B cell (primary cell): ENCODE measurements around the gene MYL12A. TPM values are rescaled to one million over a fixed set of nuclear protein-coding genes. Genes with fewer than 3 reads are reported as not detected.
A peak's percentile ranks its signal among the peaks of the same experiment; 100 is the strongest.

Experiments used
- ATAC-seq: fragments of 200-7000 bp; cut with Tn5 transposase; one replicate; pipeline ENCODE4 v1.10.0; 2021; ENCODE audit warnings: low read depth, mild to moderate bottlenecking, moderate number of reproducible peaks, moderate library complexity
- CTCF ChIA-PET: fragments of 350-600 bp; sonication (Branson Sonifier 250); formaldehyde crosslinking; loops from one replicate; lab custom pipeline; 2021; ENCODE audit warnings: antibody characterized with exemption, inconsistent platforms; lab: Charles Lee
- POLR2A ChIA-PET: fragments of 350-600 bp; sonication (Branson Sonifier 250); formaldehyde crosslinking; loops from one replicate; lab custom pipeline; 2021; ENCODE audit warnings: antibody characterized with exemption; lab: Charles Lee
- DNase-seq: peaks from one replicate; pipeline ENCODE4 v3.0.0; 2013
- H2AFZ ChIP-seq: 2 replicates; pipeline ENCODE4 v1.6.1; 2012; ENCODE audit warnings: mild to moderate bottlenecking, low read depth, low read length; ENCODE audit not compliant: insufficient read depth, poor library complexity, severe bottlenecking
- H3K27ac ChIP-seq, 2 donors: 1 replicate in 1 of 2; 2 replicates in 1 of 2; pipeline ENCODE4 v1.5.1; 2012 to 2013; ENCODE audit warnings: low read length in 2 of 2, mild to moderate bottlenecking in 2 of 2, moderate library complexity in 1 of 2
- H3K27me3 ChIP-seq, 4 experiments: fragments of 200-600 bp in 1 of 4; sonication (generic) in 1 of 4; replicated peaks in 1 of 4; 1 replicate in 2 of 4; 2 replicates in 2 of 4; pipeline versions ENCODE4 v1.6.1 to v1.7.0; 2013 to 2016; ENCODE audit warnings: low read length in 3 of 4, mild to moderate bottlenecking in 2 of 4, mixed read lengths in 1 of 4, moderate library complexity in 1 of 4; ENCODE audit not compliant: insufficient read depth in 4 of 4, control insufficient read depth in 3 of 4; ENCODE audit errors: control extremely low read depth in 1 of 4
- H3K36me3 ChIP-seq, 2 experiments: replicated peaks in 1 of 2; 1 replicate in 1 of 2; 2 replicates in 1 of 2; pipeline versions ENCODE4 v1.6.1 to v1.7.1; 2013; ENCODE audit warnings: low read length in 1 of 2; ENCODE audit not compliant: insufficient read depth in 2 of 2, control insufficient read depth in 1 of 2; ENCODE audit errors: control extremely low read depth in 1 of 2, extremely low read depth in 1 of 2
- H3K4me1 ChIP-seq, 2 donors: fragments of 200-600 bp in 1 of 2; sonication (generic) in 1 of 2; 1 replicate in 1 of 2; 2 replicates in 1 of 2; pipeline versions ENCODE4 v1.5.1 to v1.6.1; 2013 to 2017; ENCODE audit warnings: low read length in 2 of 2; ENCODE audit not compliant: control insufficient read depth in 2 of 2, insufficient read depth in 2 of 2
- H3K4me2 ChIP-seq: replicated peaks from 2 replicates; pipeline ENCODE3; 2012; ENCODE audit warnings: mild to moderate bottlenecking, low read depth, low read length; ENCODE audit not compliant: poor library complexity, severe bottlenecking
- H3K4me3 ChIP-seq, 5 experiments: fragments of 200-600 bp in 1 of 5; sonication (generic) in 1 of 5; 1 replicate in 3 of 5; 2 replicates in 2 of 5; pipeline versions ENCODE4 v1.5.1 to v1.7.0; 2011 to 2016; ENCODE audit warnings: low read length in 4 of 5, mild to moderate bottlenecking in 4 of 5, low read depth in 2 of 5, control low read depth in 1 of 5, moderate library complexity in 1 of 5; ENCODE audit not compliant: insufficient read depth in 1 of 5; ENCODE audit errors: control extremely low read depth in 1 of 5, extremely low read depth in 1 of 5
- H3K79me2 ChIP-seq: fragments of 200-600 bp; sonication (generic); one replicate; pipeline ENCODE4 v1.6.0; 2016; ENCODE audit warnings: low read length; ENCODE audit not compliant: control insufficient read depth, insufficient read depth
- H3K9ac ChIP-seq: fragments of 200-600 bp; sonication (generic); 2 replicates; pipeline ENCODE4 v1.6.1; 2017; ENCODE audit warnings: mild to moderate bottlenecking, low read length, moderate library complexity
- H3K9me3 ChIP-seq, 3 donors: one replicate each; pipeline versions ENCODE4 v1.6.1 to v1.7.1; 2013; ENCODE audit warnings: low read length in 2 of 3; ENCODE audit not compliant: control insufficient read depth in 2 of 3, insufficient read depth in 1 of 3; ENCODE audit errors: control extremely low read depth in 1 of 3
- H4K20me1 ChIP-seq: 2 replicates; pipeline ENCODE4 v1.6.0; 2012; ENCODE audit warnings: mild to moderate bottlenecking, low read length; ENCODE audit not compliant: insufficient read depth, control insufficient read depth, poor library complexity, severe bottlenecking
- H3K27ac Mint-ChIP-seq: one replicate; pipeline ENCODE4 v1.8.0; 2021; ENCODE audit warnings: mixed read lengths
- H3K27me3 Mint-ChIP-seq: one replicate; pipeline ENCODE4 v1.8.0; 2021; ENCODE audit warnings: mixed read lengths
- H3K4me1 Mint-ChIP-seq: one replicate; pipeline ENCODE4 v1.8.0; 2021; ENCODE audit warnings: mixed read lengths
- H3K4me3 Mint-ChIP-seq: one replicate; pipeline ENCODE4 v1.8.0; 2021; ENCODE audit warnings: mixed read lengths
- H3K9me3 Mint-ChIP-seq: one replicate; pipeline ENCODE4 v1.8.0; 2022; ENCODE audit warnings: mixed read lengths; ENCODE audit not compliant: insufficient read depth
- CTCF ChIP-seq: fragments of 200-600 bp; IDR thresholded peaks from one replicate; pipeline ENCODE4 v1.8.0; 2022; ENCODE audit warnings: antibody characterized with exemption, mild to moderate bottlenecking
- EZH2 ChIP-seq: IDR thresholded peaks from 2 replicates; pipeline ENCODE4 v1.6.1; 2012; ENCODE audit warnings: borderline replicate concordance, low read depth, mild to moderate bottlenecking, moderate library complexity, low read length; ENCODE audit not compliant: insufficient read depth, poor library complexity, severe bottlenecking
- WGBS: methylation state at CpG from one replicate; pipeline ENCODE4 v1.1.5; 2013; ENCODE audit warnings: missing lambda C conversion rate; ENCODE audit not compliant: insufficient coverage; 5-methylcytosine and 5-hydroxymethylcytosine counted together
- intact Hi-C: fragments of 100-400 bp; cut with micrococcal nuclease; formaldehyde crosslinking; loops from one replicate; pipeline ENCODE4 v1.10.0; 2022
- polyA plus RNA-seq: library from polyadenylated mRNA; depleted of rRNA; stranded (reverse); fragments of >200 nt; gene quantifications from 2 replicates; pipeline ENCODE4 v1.2.3, GENCODE V29; 2012
- total RNA-seq, 2 donors: library from RNA; stranded (reverse); fragments of 120-200 nt in 1 of 2; gene quantifications; 1 replicate in 1 of 2; 2 replicates in 1 of 2; pipeline versions ENCODE4 v1.2.3 to v1.2.4, GENCODE V29; 2013 to 2022

The MYL12A gene
- total and polyA plus RNA-seq, 2 donors (not counting 1 experiment from before 2014, with no cell fraction given) = 276 to 281 TPM

GRCh38 chr18:3245853-3246634 is 1.6 kb upstream of the MYL12A start:
- peaks cover 37% of the 10 kb centered on the region for H3K4me1 Mint-ChIP-seq

More at GRCh38 chr18:3245853-3246634, 1.6 kb upstream of the MYL12A start:
- Histone ChIP-seq H2AFZ (peak overlapping the region; percentile 81), H4K20me1 (no peaks in the 10 kb centered on the region), H3K9me3 (peaks cover 2 to 16% (median 10%) of the 10 kb centered on the region in 3 donors), H3K27me3 (no peaks in the 10 kb centered on the region), H3K4me1 (peaks cover 28 to 37% of the 10 kb centered on the region in 2 donors), H3K4me3 (peak overlapping the region; percentile 91 to 99 (median 96)), H3K9ac (peak overlapping the region; percentile 84), H3K79me2 (peaks cover 34% of the 10 kb centered on the region), H3K36me3 (peaks cover 0 to 11% of the 10 kb centered on the region in 2 experiments), H3K27ac (peak overlapping the region; percentile 89 to 94), H3K4me2 (peak overlapping the region; percentile 84)
- 6% methylated on average over 23 of the region's 29 CpGs for WGBS
- Mint-ChIP-seq H3K4me3 (peak overlapping the region; percentile 91), H3K9me3 (no peaks in the 10 kb centered on the region), H3K27me3 (no peaks in the 10 kb centered on the region), H3K27ac (peak overlapping the region; percentile 97)
- POLR2A ChIA-PET = interaction anchor here (0.5 to 4.2 kb wide), 15 partner anchors 11 to 348 kb away, joined by 3 to 35 read pairs (median 5); partner anchors contain the start of genes LPIN2 and MYL12B
- DNase-seq = peak; percentile 86
- CTCF ChIA-PET = interaction anchor here (0.7 to 7.5 kb wide), 60 partner anchors 11 to 420 kb away, joined by 3 to 155 read pairs (median 5); partner anchors contain the start of gene LPIN2
- peak; percentile 55 for ATAC-seq
- intact Hi-C loops = loop anchor here (1.0 to 5.0 kb wide), 12 partner anchors 33 to 675 kb away; partner anchors contain the start of genes LPIN2, METTL4 and NDC80
- TF ChIP-seq EZH2 (no peak), CTCF (peak; percentile 86)
